ENCODE measurements around the gene USP44.
A peak's percentile ranks its signal among the peaks of the same experiment; 100 is the strongest.
"Not testable (repeated sequence)": the region's sequence is repeated elsewhere in the genome, so short reads cannot be mapped to it uniquely, and the experiment has no call there.

The USP44 gene

GRCh38 chr12:95505039-95505438 is 46.2 kb downstream of the USP44 start:
- DNase-seq = no peak

GRCh38 chr12:95504140-95504539 is 47.1 kb downstream of the USP44 start:
- DNase-seq = no peak

GRCh38 chr12:95499772-95500171 is 51.5 kb downstream of the USP44 start:
- no peak for DNase-seq

GRCh38 chr12:95498968-95499367 is 52.3 kb downstream of the USP44 start:
- DNase-seq = no peak

GRCh38 chr12:95497031-95497430 is 54.2 kb downstream of the USP44 start:
- peak; percentile 7 for DNase-seq

GRCh38 chr12:95495433-95495832 is 55.8 kb downstream of the USP44 start:
- DNase-seq = no peak

- DNase-seq = no peak
Measured at GRCh38 chr12:95494888-95495287, 56.4 kb downstream of the USP44 start.

- no peak for DNase-seq
Measured at GRCh38 chr12:95492462-95492861, 58.8 kb downstream of the USP44 start.

GRCh38 chr12:95487024-95487423 is 64.3 kb downstream of the USP44 start:
- DNase-seq = no peak

GRCh38 chr12:95484524-95484923 is 66.8 kb downstream of the USP44 start:
- peak; percentile 30 for DNase-seq

GRCh38 chr12:95482564-95482963 is 68.7 kb downstream of the USP44 start:
- DNase-seq = not testable (repeated sequence)

GRCh38 chr12:95481888-95482287 is 69.4 kb downstream of the USP44 start:
- DNase-seq = no peak

- DNase-seq = no peak
Measured at GRCh38 chr12:95481072-95481471, 70.2 kb downstream of the USP44 start.

GRCh38 chr12:95480230-95480629 is 71.0 kb downstream of the USP44 start:
- DNase-seq = peak; percentile 7

GRCh38 chr12:95474660-95474958 is 76.7 kb downstream of the USP44 start:
- no peak for DNase-seq

- DNase-seq = peak; percentile 97
Measured at GRCh38 chr12:95473884-95474659, 77.2 kb downstream of the USP44 start, which contains the start of gene METAP2. Gene METAP2 (plus strand): TSS chr12:95474152. CDS start chr12:95474180, 28 bp downstream.

- peak; percentile 10 for DNase-seq
Measured at GRCh38 chr12:95473231-95473883, 77.9 kb downstream of the USP44 start.

GRCh38 chr12:95470300-95470699 is 81.0 kb downstream of the USP44 start:
- DNase-seq = no peak
